Upper lobe of left lung (tissue), 6 donors: ENCODE results near the gene DRC7. TPM values are rescaled to one million over a fixed set of nuclear protein-coding genes. Genes with fewer than 3 reads are reported as not detected.

ENCODE experiments used
- ATAC-seq, 2 donors: fragments of 200-7000 bp; cut with Tn5 transposase; one replicate each; pipeline ENCODE4 v1.9.1; 2022; ENCODE audit warnings: mild to moderate bottlenecking in 2 of 2, moderate library complexity in 2 of 2; ENCODE audit not compliant: low FRiP score in 2 of 2
- DNase-seq, 2 donors: peaks; one replicate each; pipeline ENCODE4 v3.0.0-alpha.2; 2019 to 2020
- H3K27ac ChIP-seq, 4 donors: fragments of 200-600 bp; sonication (generic); one replicate each; pipeline ENCODE4 v1.5.1; 2016 to 2019
- H3K27me3 ChIP-seq, 4 donors: fragments of 200-600 bp; sonication (generic); one replicate each; pipeline ENCODE4 v1.5.1; 2017 to 2019
- H3K36me3 ChIP-seq, 4 donors: fragments of 200-600 bp; sonication (generic); one replicate each; pipeline ENCODE4 v1.5.1; 2016 to 2019
- H3K4me1 ChIP-seq, 4 donors: fragments of 200-600 bp; sonication (generic); one replicate each; pipeline ENCODE4 v1.5.1; 2018 to 2019
- H3K4me3 ChIP-seq, 4 donors: fragments of 200-600 bp; sonication (generic); one replicate each; pipeline ENCODE4 v1.5.1; 2017 to 2019; ENCODE audit warnings: mild to moderate bottlenecking in 2 of 4, moderate library complexity in 1 of 4
- H3K9me3 ChIP-seq, 4 donors: fragments of 200-600 bp; sonication (generic); one replicate each; pipeline ENCODE4 v1.5.1; 2018 to 2019
- EP300 ChIP-seq, 4 donors: sonication (generic); formaldehyde crosslinking; IDR thresholded peaks; one replicate each; pipeline ENCODE4 v1.5.1; 2017; ENCODE audit warnings: antibody characterized with exemption in 4 of 4, control low read depth in 2 of 4
- POLR2A ChIP-seq, 4 donors: fragments of 450-650 bp; IDR thresholded peaks; one replicate each; pipeline ENCODE4 v1.5.1; 2016 to 2017; ENCODE audit warnings: antibody characterized with exemption in 4 of 4, mild to moderate bottlenecking in 2 of 4
- POLR2AphosphoS5 ChIP-seq, 2 donors: sonication (generic); formaldehyde crosslinking; IDR thresholded peaks; one replicate each; pipeline ENCODE4 v1.5.1; 2017; ENCODE audit warnings: antibody characterized with exemption in 2 of 2
- WGBS, 2 donors: methylation state at CpG; one replicate each; pipeline ENCODE4 v1.1.5; 2017 to 2018; 5-methylcytosine and 5-hydroxymethylcytosine counted together
- total RNA-seq, 6 donors: library from RNA; depleted of rRNA in 4 of 6; stranded (reverse); fragments of >200 nt in 4 of 6; gene quantifications; one replicate each; pipeline versions ENCODE4 v1.1.0 to v1.2.1, GENCODE V29; 2016 to 2021
- TF ChIP-seq, protein P1 (sequence below), 6 experiments: fragments of 450-650 bp in 4 of 6; fragments of 200-600 bp in 2 of 6; sonication (generic) in 2 of 6; IDR thresholded peaks; one replicate each; pipeline ENCODE4 v1.5.1; 2016 to 2019; ENCODE audit warnings: antibody characterized with exemption in 6 of 6
- donor health status: DM: no; HTN: no; CAD: no; lungs with moderate emphysema.
- donor health status: DM: no; HTN: yes; CAD: no; lungs with severe emphysema.

Gene DRC7
- total RNA-seq, 6 donors from 2014 or later, result 1.2 to 15.9 (median 7.8) TPM

GRCh38 chr16:57753448-57754353 lies 59.1 kb downstream of the DRC7 start:
- DNase-seq (peak in 1 of 2 donors; percentile 53), ATAC-seq (no peak)
- Histone ChIP-seq H3K4me3 (no peak overlapping the region), H3K36me3 (peaks cover 0 to 75% (median 34%) of the 10 kb centered on the region in 4 donors), H3K9me3 (no peaks in the 10 kb centered on the region), H3K27ac (no peak overlapping the region), H3K4me1 (peaks cover 4 to 11% (median 9%) of the 10 kb centered on the region in 4 donors), H3K27me3 (no peaks in the 10 kb centered on the region)
- WGBS, 2 donors, result 94 to 95% methylated on average over 21 to 26 of the region's 32 CpGs
- TF ChIP-seq, protein P1, sequence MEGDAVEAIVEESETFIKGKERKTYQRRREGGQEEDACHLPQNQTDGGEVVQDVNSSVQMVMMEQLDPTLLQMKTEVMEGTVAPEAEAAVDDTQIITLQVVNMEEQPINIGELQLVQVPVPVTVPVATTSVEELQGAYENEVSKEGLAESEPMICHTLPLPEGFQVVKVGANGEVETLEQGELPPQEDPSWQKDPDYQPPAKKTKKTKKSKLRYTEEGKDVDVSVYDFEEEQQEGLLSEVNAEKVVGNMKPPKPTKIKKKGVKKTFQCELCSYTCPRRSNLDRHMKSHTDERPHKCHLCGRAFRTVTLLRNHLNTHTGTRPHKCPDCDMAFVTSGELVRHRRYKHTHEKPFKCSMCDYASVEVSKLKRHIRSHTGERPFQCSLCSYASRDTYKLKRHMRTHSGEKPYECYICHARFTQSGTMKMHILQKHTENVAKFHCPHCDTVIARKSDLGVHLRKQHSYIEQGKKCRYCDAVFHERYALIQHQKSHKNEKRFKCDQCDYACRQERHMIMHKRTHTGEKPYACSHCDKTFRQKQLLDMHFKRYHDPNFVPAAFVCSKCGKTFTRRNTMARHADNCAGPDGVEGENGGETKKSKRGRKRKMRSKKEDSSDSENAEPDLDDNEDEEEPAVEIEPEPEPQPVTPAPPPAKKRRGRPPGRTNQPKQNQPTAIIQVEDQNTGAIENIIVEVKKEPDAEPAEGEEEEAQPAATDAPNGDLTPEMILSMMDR (IDR thresholded peaks at IDR 0.05), result no peak
- TF ChIP-seq EP300 (IDR thresholded peaks at IDR 0.05) (no peak), POLR2AphosphoS5 (IDR thresholded peaks at IDR 0.05) (no peak)

DNA sequence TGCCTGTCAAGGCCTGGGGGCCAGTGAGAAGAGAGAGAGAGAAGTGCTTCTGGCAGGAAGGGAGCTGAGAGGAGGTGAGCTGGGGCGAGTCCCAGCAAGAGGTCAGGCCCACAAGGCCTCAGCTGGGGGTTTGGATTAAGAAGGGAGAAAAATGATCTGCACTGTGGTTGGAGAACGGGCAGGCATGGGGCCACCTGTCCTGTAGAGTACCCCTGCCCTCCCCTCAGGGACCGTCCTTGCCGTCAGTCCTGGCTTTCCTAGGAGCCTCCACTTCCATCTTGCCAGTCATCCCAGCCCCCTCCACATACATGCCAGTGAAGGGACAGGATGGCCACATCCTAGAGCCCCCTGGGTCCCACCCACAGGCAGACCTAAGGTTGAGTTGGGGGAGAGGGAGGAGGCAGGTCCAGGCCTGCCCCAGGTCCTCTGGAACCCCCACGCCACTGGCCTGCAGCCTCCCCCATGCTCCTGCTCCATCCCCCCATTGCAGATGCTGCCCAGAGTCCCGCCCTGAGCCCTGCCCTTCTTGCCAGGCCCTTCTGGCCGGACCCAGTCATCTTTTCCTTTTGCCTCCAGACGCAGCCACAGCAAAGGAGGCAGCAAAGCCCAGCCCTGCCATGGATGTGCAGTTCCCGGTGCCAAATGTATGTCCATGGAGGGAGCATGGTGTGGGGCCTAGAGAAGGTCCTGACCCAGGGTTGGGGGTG lies 59.9 kb downstream of the DRC7 start:
- peaks cover 2 to 83% (median 38%) of the 10 kb centered on the region in 4 donors for H3K36me3 ChIP-seq
- H3K4me3 ChIP-seq, result no peak overlapping the region
- no peaks in the 10 kb centered on the region for H3K9me3 ChIP-seq
- 71 to 88% methylated on average over 4 to 9 of the region's 9 CpGs for WGBS, 2 donors
- no peak overlapping the region for H3K27ac ChIP-seq
- TF ChIP-seq POLR2AphosphoS5 (IDR thresholded peaks at IDR 0.05), result no peak
- TF ChIP-seq, protein P1 (IDR thresholded peaks at IDR 0.05), result no peak
- no peak for TF ChIP-seq EP300 (IDR thresholded peaks at IDR 0.05)
- no peak for TF ChIP-seq POLR2A (IDR thresholded peaks at IDR 0.05)
- ATAC-seq (no peak), DNase-seq (peak in 1 of 2 donors; percentile 32)
- no peaks in the 10 kb centered on the region for H3K27me3 ChIP-seq
- peaks cover 4 to 11% (median 9%) of the 10 kb centered on the region in 4 donors for H3K4me1 ChIP-seq

DNA sequence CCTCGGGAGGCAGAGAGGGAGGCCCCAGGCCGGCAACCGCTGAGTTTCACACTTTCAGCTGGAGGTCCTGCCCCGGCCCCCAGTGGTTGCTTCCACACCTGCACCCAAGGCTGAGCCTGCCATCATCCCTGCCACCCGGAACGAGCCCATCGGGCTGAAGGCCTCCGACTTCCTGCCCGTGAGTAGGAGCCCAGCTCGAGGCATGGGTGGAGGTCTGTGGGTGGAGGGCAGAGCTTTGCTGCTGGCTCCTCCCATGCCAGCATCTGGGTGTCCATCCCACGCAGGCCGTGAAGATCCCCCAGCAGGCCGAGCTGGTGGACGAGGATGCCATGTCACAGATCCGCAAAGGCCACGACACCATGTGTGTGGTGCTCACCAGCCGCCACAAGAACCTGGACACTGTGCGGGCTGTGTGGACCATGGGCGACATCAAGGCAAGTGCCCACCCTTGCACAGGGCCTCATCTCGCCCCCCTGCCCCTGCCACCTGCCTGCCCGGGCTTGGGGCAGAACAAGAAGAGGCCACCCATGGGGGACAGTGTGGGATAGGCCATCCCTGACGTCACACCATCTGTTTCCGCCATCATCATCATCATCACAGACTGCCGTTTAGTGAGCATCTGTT lies 60.6 kb downstream of the DRC7 start:
- DNase-seq (peak in 1 of 2 donors; percentile 66), ATAC-seq (no peak)
- H3K4me3 ChIP-seq, result no peak overlapping the region
- 82 to 89% methylated on average over 12 to 24 of the region's 24 CpGs for WGBS, 2 donors
- H3K27me3 ChIP-seq, result no peaks in the 10 kb centered on the region
- peaks cover 4 to 11% (median 9%) of the 10 kb centered on the region in 4 donors for H3K4me1 ChIP-seq
- H3K36me3 ChIP-seq, result peaks cover 2 to 90% (median 42%) of the 10 kb centered on the region in 4 donors
- TF ChIP-seq POLR2AphosphoS5 (IDR thresholded peaks at IDR 0.05) (no peak), EP300 (IDR thresholded peaks at IDR 0.05) (no peak), POLR2A (IDR thresholded peaks at IDR 0.05) (no peak)
- TF ChIP-seq, protein P1 (IDR thresholded peaks at IDR 0.05), result no peak
- no peak overlapping the region for H3K27ac ChIP-seq
- H3K9me3 ChIP-seq, result no peaks in the 10 kb centered on the region

GRCh38 chr16:57755726-57756423 lies 61.3 kb downstream of the DRC7 start:
- Histone ChIP-seq H3K4me1 (peaks cover 4 to 11% (median 9%) of the 10 kb centered on the region in 4 donors), H3K9me3 (no peaks in the 10 kb centered on the region), H3K27ac (no peak overlapping the region), H3K27me3 (no peaks in the 10 kb centered on the region), H3K4me3 (no peak overlapping the region), H3K36me3 (peaks cover 5 to 92% (median 47%) of the 10 kb centered on the region in 4 donors)
- ATAC-seq, result no peak
- DNase-seq, result peak in 1 of 2 donors; percentile 60
- TF ChIP-seq POLR2A (IDR thresholded peaks at IDR 0.05) (no peak), EP300 (IDR thresholded peaks at IDR 0.05) (no peak), POLR2AphosphoS5 (IDR thresholded peaks at IDR 0.05) (no peak)
- TF ChIP-seq, protein P1 (IDR thresholded peaks at IDR 0.05), result no peak
- 79 to 87% methylated on average over 18 of the region's 18 CpGs for WGBS, 2 donors
